ENCODE results near the gene TMC1.
"Not testable (repeated sequence)": the region's sequence is repeated elsewhere in the genome, so short reads cannot be mapped to it uniquely, and the experiment has no call there.

The TMC1 gene

GRCh38 chr9:72839085-72839484 lies 317.7 kb downstream of the TMC1 start:
- Histone ChIP-seq H3K4me1 (ENCODE audit: insufficient read depth, poor library complexity, severe bottlenecking) (no peaks in the 10 kb centered on the region), H3K9me3 (ENCODE audit: severe bottlenecking) (no peaks in the 10 kb centered on the region), H3K27ac (ENCODE audit: poor library complexity, severe bottlenecking) (no peak overlapping the region), H3K36me3 (ENCODE audit: low read depth) (no peaks in the 10 kb centered on the region), H3K27me3 (ENCODE audit: insufficient read depth, poor library complexity, severe bottlenecking) (no peaks in the 10 kb centered on the region), H3K4me3 (ENCODE audit: severe bottlenecking) (no peak overlapping the region)
- no peak for TF ChIP-seq CTCF (IDR thresholded peaks at IDR 0.05; ENCODE audit: poor library complexity, severe bottlenecking)
- DNase-seq (ENCODE audit: low spot score) (no peak), ATAC-seq (ENCODE audit: low read depth) (no peak)

GRCh38 chr9:72843520-72844439 lies 322.4 kb downstream of the TMC1 start:
- TF ChIP-seq CTCF (IDR thresholded peaks at IDR 0.05; ENCODE audit: poor library complexity, severe bottlenecking): no peak

GRCh38 chr9:72844440-72844768 lies 323.0 kb downstream of the TMC1 start:
- H3K4me1 ChIP-seq (ENCODE audit: insufficient read depth, poor library complexity, severe bottlenecking): no peaks in the 10 kb centered on the region
- TF ChIP-seq CTCF (IDR thresholded peaks at IDR 0.05; ENCODE audit: poor library complexity, severe bottlenecking): no peak
- ATAC-seq (ENCODE audit: low read depth) (no peak), DNase-seq (ENCODE audit: low spot score) (no peak)
- H3K36me3 ChIP-seq (ENCODE audit: low read depth): no peaks in the 10 kb centered on the region
- H3K27ac ChIP-seq (ENCODE audit: poor library complexity, severe bottlenecking): no peak overlapping the region
- no peaks in the 10 kb centered on the region for H3K27me3 ChIP-seq (ENCODE audit: insufficient read depth, poor library complexity, severe bottlenecking)
- no peak overlapping the region for H3K4me3 ChIP-seq (ENCODE audit: severe bottlenecking)
- H3K9me3 ChIP-seq (ENCODE audit: severe bottlenecking): no peaks in the 10 kb centered on the region

More at GRCh38 chr9:72843520-72844439, 322.4 kb downstream of the TMC1 start:
- ATAC-seq (ENCODE audit: low read depth) (no peak), DNase-seq (ENCODE audit: low spot score) (no peak)
- H3K4me3 ChIP-seq (ENCODE audit: severe bottlenecking): no peak overlapping the region
- H3K9me3 ChIP-seq (ENCODE audit: severe bottlenecking): no peaks in the 10 kb centered on the region
- H3K36me3 ChIP-seq (ENCODE audit: low read depth): no peaks in the 10 kb centered on the region
- H3K27ac ChIP-seq (ENCODE audit: poor library complexity, severe bottlenecking): no peak overlapping the region
- no peaks in the 10 kb centered on the region for H3K4me1 ChIP-seq (ENCODE audit: insufficient read depth, poor library complexity, severe bottlenecking)
- H3K27me3 ChIP-seq (ENCODE audit: insufficient read depth, poor library complexity, severe bottlenecking): no peaks in the 10 kb centered on the region

GRCh38 chr9:72845052-72845451 lies 323.6 kb downstream of the TMC1 start:
- not testable (repeated sequence) for H3K36me3 ChIP-seq (ENCODE audit: low read depth); H3K4me1 ChIP-seq (ENCODE audit: insufficient read depth, poor library complexity, severe bottlenecking); H3K4me3 ChIP-seq (ENCODE audit: severe bottlenecking); ATAC-seq (ENCODE audit: low read depth); H3K27me3 ChIP-seq (ENCODE audit: insufficient read depth, poor library complexity, severe bottlenecking); H3K9me3 ChIP-seq (ENCODE audit: severe bottlenecking); DNase-seq (ENCODE audit: low spot score); H3K27ac ChIP-seq (ENCODE audit: poor library complexity, severe bottlenecking)

- H3K4me3 ChIP-seq (ENCODE audit: severe bottlenecking); H3K4me1 ChIP-seq (ENCODE audit: insufficient read depth, poor library complexity, severe bottlenecking); H3K27me3 ChIP-seq (ENCODE audit: insufficient read depth, poor library complexity, severe bottlenecking); H3K9me3 ChIP-seq (ENCODE audit: severe bottlenecking); ATAC-seq (ENCODE audit: low read depth); H3K36me3 ChIP-seq (ENCODE audit: low read depth); H3K27ac ChIP-seq (ENCODE audit: poor library complexity, severe bottlenecking); DNase-seq (ENCODE audit: low spot score): not testable (repeated sequence)
Measured at GRCh38 chr9:72850209-72850608, 328.8 kb downstream of the TMC1 start.

GRCh38 chr9:72855321-72855720 lies 333.9 kb downstream of the TMC1 start:
- no peaks in the 10 kb centered on the region for H3K9me3 ChIP-seq (ENCODE audit: severe bottlenecking)
- TF ChIP-seq CTCF (IDR thresholded peaks at IDR 0.05; ENCODE audit: poor library complexity, severe bottlenecking): no peak
- H3K4me1 ChIP-seq (ENCODE audit: insufficient read depth, poor library complexity, severe bottlenecking): no peaks in the 10 kb centered on the region
- no peak overlapping the region for H3K4me3 ChIP-seq (ENCODE audit: severe bottlenecking)
- ATAC-seq (ENCODE audit: low read depth) (no peak), DNase-seq (ENCODE audit: low spot score) (no peak)
- H3K27ac ChIP-seq (ENCODE audit: poor library complexity, severe bottlenecking): no peak overlapping the region
- no peaks in the 10 kb centered on the region for H3K36me3 ChIP-seq (ENCODE audit: low read depth)
- H3K27me3 ChIP-seq (ENCODE audit: insufficient read depth, poor library complexity, severe bottlenecking): no peaks in the 10 kb centered on the region
